HEK293 (cell line): ENCODE data around the gene DPYSL5.

ENCODE experiments used
- EGR2 ChIP-seq: fragments of 450-650 bp; formaldehyde crosslinking; IDR thresholded peaks from 2 replicates; pipeline ENCODE4 v1.5.1; 2016; ENCODE audit warnings: low read depth, missing biosample characterization, missing genetic modification characterization
- GLI4 ChIP-seq: fragments of 450-650 bp; formaldehyde crosslinking; IDR thresholded peaks from 2 replicates; pipeline ENCODE4 v1.5.1; 2016; ENCODE audit warnings: missing biosample characterization, missing genetic modification characterization
- GLIS2 ChIP-seq: fragments of 450-650 bp; formaldehyde crosslinking; IDR thresholded peaks from 2 replicates; pipeline ENCODE4 v1.5.1; 2016; ENCODE audit warnings: missing biosample characterization, missing genetic modification characterization
- KLF9 ChIP-seq: fragments of 450-650 bp; formaldehyde crosslinking; IDR thresholded peaks from 2 replicates; pipeline ENCODE4 v1.5.1; 2016; ENCODE audit warnings: missing biosample characterization, missing genetic modification characterization, low read depth
- MZF1 ChIP-seq: fragments of 450-650 bp; formaldehyde crosslinking; IDR thresholded peaks from 2 replicates; pipeline ENCODE4 v1.5.1; 2017; ENCODE audit warnings: missing biosample characterization, missing genetic modification characterization, borderline replicate concordance
- OVOL3 ChIP-seq: fragments of 450-650 bp; formaldehyde crosslinking; IDR thresholded peaks from 2 replicates; pipeline ENCODE4 v1.5.1; 2016; ENCODE audit warnings: missing biosample characterization, missing genetic modification characterization
- REPIN1 ChIP-seq: fragments of 450-650 bp; formaldehyde crosslinking; IDR thresholded peaks from 2 replicates; pipeline ENCODE4 v1.5.1; 2017; ENCODE audit warnings: missing biosample characterization, missing genetic modification characterization, low read depth
- WT1 ChIP-seq: fragments of 450-650 bp; formaldehyde crosslinking; IDR thresholded peaks from 2 replicates; pipeline ENCODE4 v1.5.1; 2016; ENCODE audit warnings: missing biosample characterization, missing genetic modification characterization
- ZBTB17 ChIP-seq: fragments of 450-650 bp; formaldehyde crosslinking; IDR thresholded peaks from 2 replicates; pipeline ENCODE4 v1.5.1; 2016; ENCODE audit warnings: missing biosample characterization, missing genetic modification characterization
- ZBTB48 ChIP-seq: fragments of 450-650 bp; formaldehyde crosslinking; IDR thresholded peaks from 2 replicates; pipeline ENCODE4 v1.5.1; 2016; ENCODE audit warnings: missing biosample characterization, missing genetic modification characterization
- ZBTB8A ChIP-seq: fragments of 450-650 bp; formaldehyde crosslinking; IDR thresholded peaks from 2 replicates; pipeline ENCODE4 v1.5.1; 2016; ENCODE audit warnings: missing biosample characterization, missing genetic modification characterization
- ZFP69B ChIP-seq: fragments of 450-650 bp; formaldehyde crosslinking; IDR thresholded peaks from 2 replicates; pipeline ENCODE4 v1.5.1; 2016; ENCODE audit warnings: missing biosample characterization, missing genetic modification characterization
- ZIC2 ChIP-seq: fragments of 450-650 bp; formaldehyde crosslinking; IDR thresholded peaks from 2 replicates; pipeline ENCODE4 v1.5.1; 2016; ENCODE audit warnings: missing biosample characterization, missing genetic modification characterization
- ZNF10 ChIP-seq: fragments of 450-650 bp; formaldehyde crosslinking; IDR thresholded peaks from 2 replicates; pipeline ENCODE4 v1.5.1; 2017; ENCODE audit warnings: missing biosample characterization, missing genetic modification characterization
- ZNF112 ChIP-seq: fragments of 450-650 bp; formaldehyde crosslinking; IDR thresholded peaks from 2 replicates; pipeline ENCODE4 v1.5.0; 2017; ENCODE audit warnings: missing biosample characterization, missing genetic modification characterization
- ZNF19 ChIP-seq: fragments of 450-650 bp; formaldehyde crosslinking; IDR thresholded peaks from 2 replicates; pipeline ENCODE4; 2016; ENCODE audit warnings: missing biosample characterization, missing genetic modification characterization, low read depth
- ZNF302 ChIP-seq: fragments of 450-650 bp; formaldehyde crosslinking; IDR thresholded peaks from 2 replicates; pipeline ENCODE4 v1.5.1; 2016; ENCODE audit warnings: missing biosample characterization, missing genetic modification characterization, low read depth
- ZNF335 ChIP-seq: fragments of 450-650 bp; formaldehyde crosslinking; conservative IDR thresholded peaks from 2 replicates; pipeline ENCODE4 v1.5.1; 2016; ENCODE audit warnings: missing biosample characterization, missing genetic modification characterization
- ZNF341 ChIP-seq: fragments of 450-650 bp; formaldehyde crosslinking; IDR thresholded peaks from 2 replicates; pipeline ENCODE4; 2016; ENCODE audit warnings: low read depth, missing biosample characterization, missing genetic modification characterization
- ZNF394 ChIP-seq: fragments of 450-650 bp; formaldehyde crosslinking; IDR thresholded peaks from 2 replicates; pipeline ENCODE4 v1.5.1; 2016; ENCODE audit warnings: missing biosample characterization, missing genetic modification characterization, mild to moderate bottlenecking, moderate library complexity, borderline replicate concordance
- ZNF426 ChIP-seq: fragments of 450-650 bp; formaldehyde crosslinking; IDR thresholded peaks from 2 replicates; pipeline ENCODE4 v1.5.1; 2017; ENCODE audit warnings: missing biosample characterization, missing genetic modification characterization, mild to moderate bottlenecking, inconsistent platforms, moderate library complexity
- ZNF473 ChIP-seq: fragments of 450-650 bp; formaldehyde crosslinking; IDR thresholded peaks from 2 replicates; pipeline ENCODE4 v1.5.1; 2017; ENCODE audit warnings: missing biosample characterization, missing genetic modification characterization
- ZNF549 ChIP-seq: fragments of 450-650 bp; IDR thresholded peaks from 2 replicates; pipeline ENCODE4 v1.5.1; 2018; ENCODE audit warnings: missing biosample characterization, missing genetic modification characterization, mild to moderate bottlenecking, inconsistent platforms, moderate library complexity
- ZNF558 ChIP-seq: fragments of 450-650 bp; formaldehyde crosslinking; IDR thresholded peaks from 2 replicates; pipeline ENCODE4 v1.5.1; 2016; ENCODE audit warnings: missing biosample characterization, missing genetic modification characterization
- ZNF621 ChIP-seq: fragments of 450-650 bp; formaldehyde crosslinking; IDR thresholded peaks from 2 replicates; pipeline ENCODE4 v1.5.1; 2017; ENCODE audit warnings: missing biosample characterization, missing genetic modification characterization
- ZNF623 ChIP-seq: fragments of 450-650 bp; formaldehyde crosslinking; IDR thresholded peaks from 2 replicates; pipeline ENCODE4 v1.5.1; 2016; ENCODE audit warnings: missing biosample characterization, missing genetic modification characterization
- ZNF660 ChIP-seq: fragments of 450-650 bp; IDR thresholded peaks from 2 replicates; pipeline ENCODE4 v1.5.1; 2018; ENCODE audit warnings: missing biosample characterization, mild to moderate bottlenecking, missing genetic modification characterization
- ZNF76 ChIP-seq: fragments of 450-650 bp; formaldehyde crosslinking; IDR thresholded peaks from 2 replicates; pipeline ENCODE4; 2016; ENCODE audit warnings: low read depth, missing biosample characterization, missing genetic modification characterization, borderline replicate concordance
- ZSCAN16 ChIP-seq: fragments of 450-650 bp; formaldehyde crosslinking; IDR thresholded peaks from 2 replicates; pipeline ENCODE4 v1.5.1; 2016; ENCODE audit warnings: missing biosample characterization, missing genetic modification characterization
- ZSCAN23 ChIP-seq: fragments of 450-650 bp; formaldehyde crosslinking; IDR thresholded peaks from 2 replicates; pipeline ENCODE4 v1.5.1; 2016; ENCODE audit warnings: missing biosample characterization, missing genetic modification characterization
- TF ChIP-seq, protein P1 (sequence below): sonication (generic); formaldehyde crosslinking; IDR thresholded peaks from 2 replicates; pipeline ENCODE4 v1.8.1; 2022; ENCODE audit warnings: mild to moderate bottlenecking, moderate library complexity, missing genetic modification reagents
- TF ChIP-seq, protein P2 (sequence below): fragments of 450-650 bp; formaldehyde crosslinking; optimal IDR thresholded peaks from 2 replicates; pipeline ENCODE3; 2016; ENCODE audit warnings: missing biosample characterization, mild to moderate bottlenecking, missing genetic modification characterization
- TF ChIP-seq, protein P3 (sequence below): fragments of 450-650 bp; formaldehyde crosslinking; IDR thresholded peaks from 2 replicates; pipeline ENCODE4 v1.5.1; 2017; ENCODE audit warnings: missing biosample characterization, mild to moderate bottlenecking, missing genetic modification characterization, moderate library complexity
- TF ChIP-seq, protein P4 (sequence below): fragments of 450-650 bp; formaldehyde crosslinking; IDR thresholded peaks from 2 replicates; pipeline ENCODE4 v1.5.1; 2017; ENCODE audit warnings: missing biosample characterization, missing genetic modification characterization
- TF ChIP-seq, protein P5 (sequence below): fragments of 450-650 bp; formaldehyde crosslinking; IDR thresholded peaks from 2 replicates; pipeline ENCODE4 v1.5.1; 2016; ENCODE audit warnings: missing biosample characterization, missing genetic modification characterization

Gene DPYSL5

DNA sequence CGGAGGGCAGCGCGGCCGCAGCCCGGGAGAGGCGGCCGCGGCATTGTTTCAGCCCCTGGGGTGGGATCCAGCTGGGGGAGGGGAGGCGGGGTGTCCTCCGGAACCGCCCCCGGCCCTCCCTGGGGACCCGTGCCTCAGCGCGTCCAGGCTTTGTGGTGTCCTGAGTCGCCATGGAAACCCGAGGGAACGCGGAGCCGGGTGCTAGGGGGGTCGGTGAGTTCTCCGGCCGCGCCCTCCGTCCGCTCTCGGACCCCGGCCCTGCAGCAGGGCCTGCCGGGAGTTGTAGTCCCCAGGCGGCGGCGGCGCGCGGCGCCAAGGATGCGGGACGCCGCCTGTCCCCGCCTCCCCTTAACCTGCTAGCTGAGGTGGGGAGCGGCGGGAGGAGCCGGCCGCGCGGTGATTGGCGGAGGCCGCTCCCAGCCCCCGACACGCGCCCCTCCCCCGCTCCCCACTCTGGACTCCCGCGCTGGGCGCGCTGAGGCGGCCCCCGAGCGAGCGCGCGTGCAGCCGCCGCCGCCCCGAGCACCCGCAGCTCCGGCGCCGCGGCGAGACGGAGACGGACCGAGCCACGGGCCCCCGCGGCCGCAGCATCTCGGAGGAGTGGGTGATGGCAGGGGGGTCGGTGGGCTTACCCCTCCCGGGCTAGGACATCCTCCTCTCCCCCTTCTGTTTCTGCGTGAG, at the start of gene DPYSL5 (continued):
- peak; percentile 84 for TF ChIP-seq GLIS2
- peak; percentile 57 for TF ChIP-seq ZBTB48 (tag by site-specific recombination)
- TF ChIP-seq ZNF426 (tag by site-specific recombination): no peak
- TF ChIP-seq ZNF473: no peak
- no peak for TF ChIP-seq ZNF10 (tag by site-specific recombination)
- TF ChIP-seq ZNF549: no peak
- TF ChIP-seq ZSCAN16 (tag by site-specific recombination): no peak
- TF ChIP-seq, protein P1, sequence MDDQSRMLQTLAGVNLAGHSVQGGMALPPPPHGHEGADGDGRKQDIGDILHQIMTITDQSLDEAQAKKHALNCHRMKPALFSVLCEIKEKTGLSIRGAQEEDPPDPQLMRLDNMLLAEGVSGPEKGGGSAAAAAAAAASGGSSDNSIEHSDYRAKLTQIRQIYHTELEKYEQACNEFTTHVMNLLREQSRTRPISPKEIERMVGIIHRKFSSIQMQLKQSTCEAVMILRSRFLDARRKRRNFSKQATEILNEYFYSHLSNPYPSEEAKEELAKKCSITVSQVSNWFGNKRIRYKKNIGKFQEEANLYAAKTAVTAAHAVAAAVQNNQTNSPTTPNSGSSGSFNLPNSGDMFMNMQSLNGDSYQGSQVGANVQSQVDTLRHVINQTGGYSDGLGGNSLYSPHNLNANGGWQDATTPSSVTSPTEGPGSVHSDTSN (CRISPR knock-in tag): 0 out of 2 replicates have a peak, but pooled peaks have one; percentile 38
- no peak for TF ChIP-seq ZNF623 (tag by site-specific recombination)
- TF ChIP-seq ZSCAN23 (tag by site-specific recombination): no peak
- TF ChIP-seq, protein P2, sequence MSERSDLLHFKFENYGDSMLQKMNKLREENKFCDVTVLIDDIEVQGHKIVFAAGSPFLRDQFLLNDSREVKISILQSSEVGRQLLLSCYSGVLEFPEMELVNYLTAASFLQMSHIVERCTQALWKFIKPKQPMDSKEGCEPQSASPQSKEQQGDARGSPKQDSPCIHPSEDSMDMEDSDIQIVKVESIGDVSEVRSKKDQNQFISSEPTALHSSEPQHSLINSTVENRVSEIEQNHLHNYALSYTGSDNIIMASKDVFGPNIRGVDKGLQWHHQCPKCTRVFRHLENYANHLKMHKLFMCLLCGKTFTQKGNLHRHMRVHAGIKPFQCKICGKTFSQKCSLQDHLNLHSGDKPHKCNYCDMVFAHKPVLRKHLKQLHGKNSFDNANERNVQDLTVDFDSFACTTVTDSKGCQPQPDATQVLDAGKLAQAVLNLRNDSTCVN (tag by site-specific recombination): peak; percentile 86
- TF ChIP-seq KLF9 (tag by site-specific recombination): peak; percentile 71
- TF ChIP-seq OVOL3 (tag by site-specific recombination): no peak
- TF ChIP-seq ZNF112: no peak
- no peak for TF ChIP-seq ZNF394 (tag by site-specific recombination)
- TF ChIP-seq MZF1 (tag by site-specific recombination): no peak
- TF ChIP-seq ZNF558 (tag by site-specific recombination): no peak
- peak; percentile 93 for TF ChIP-seq ZNF76 (tag by site-specific recombination)
- TF ChIP-seq WT1 (tag by site-specific recombination): 0 out of 2 replicates have a peak, but pooled peaks have one; percentile 12
- no peak; the same call in 1 of the 2 replicates for TF ChIP-seq ZBTB17 (tag by site-specific recombination)
- TF ChIP-seq REPIN1 (tag by site-specific recombination): no peak
- 0 out of 2 replicates have a peak, but pooled peaks have one; percentile 10 for TF ChIP-seq ZFP69B (tag by site-specific recombination)
- TF ChIP-seq, protein P3, sequence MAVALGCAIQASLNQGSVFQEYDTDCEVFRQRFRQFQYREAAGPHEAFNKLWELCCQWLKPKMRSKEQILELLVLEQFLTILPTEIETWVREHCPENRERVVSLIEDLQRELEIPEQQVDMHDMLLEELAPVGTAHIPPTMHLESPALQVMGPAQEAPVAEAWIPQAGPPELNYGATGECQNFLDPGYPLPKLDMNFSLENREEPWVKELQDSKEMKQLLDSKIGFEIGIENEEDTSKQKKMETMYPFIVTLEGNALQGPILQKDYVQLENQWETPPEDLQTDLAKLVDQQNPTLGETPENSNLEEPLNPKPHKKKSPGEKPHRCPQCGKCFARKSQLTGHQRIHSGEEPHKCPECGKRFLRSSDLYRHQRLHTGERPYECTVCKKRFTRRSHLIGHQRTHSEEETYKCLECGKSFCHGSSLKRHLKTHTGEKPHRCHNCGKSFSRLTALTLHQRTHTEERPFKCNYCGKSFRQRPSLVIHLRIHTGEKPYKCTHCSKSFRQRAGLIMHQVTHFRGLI (tag by site-specific recombination): no peak
- peak; percentile 48 for TF ChIP-seq ZIC2
- TF ChIP-seq, protein P4, sequence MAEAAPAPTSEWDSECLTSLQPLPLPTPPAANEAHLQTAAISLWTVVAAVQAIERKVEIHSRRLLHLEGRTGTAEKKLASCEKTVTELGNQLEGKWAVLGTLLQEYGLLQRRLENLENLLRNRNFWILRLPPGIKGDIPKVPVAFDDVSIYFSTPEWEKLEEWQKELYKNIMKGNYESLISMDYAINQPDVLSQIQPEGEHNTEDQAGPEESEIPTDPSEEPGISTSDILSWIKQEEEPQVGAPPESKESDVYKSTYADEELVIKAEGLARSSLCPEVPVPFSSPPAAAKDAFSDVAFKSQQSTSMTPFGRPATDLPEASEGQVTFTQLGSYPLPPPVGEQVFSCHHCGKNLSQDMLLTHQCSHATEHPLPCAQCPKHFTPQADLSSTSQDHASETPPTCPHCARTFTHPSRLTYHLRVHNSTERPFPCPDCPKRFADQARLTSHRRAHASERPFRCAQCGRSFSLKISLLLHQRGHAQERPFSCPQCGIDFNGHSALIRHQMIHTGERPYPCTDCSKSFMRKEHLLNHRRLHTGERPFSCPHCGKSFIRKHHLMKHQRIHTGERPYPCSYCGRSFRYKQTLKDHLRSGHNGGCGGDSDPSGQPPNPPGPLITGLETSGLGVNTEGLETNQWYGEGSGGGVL (tag by site-specific recombination): peak; percentile 83
- TF ChIP-seq EGR2 (tag by site-specific recombination): no peak
- peak; percentile 64 for TF ChIP-seq ZBTB8A (tag by site-specific recombination)
- TF ChIP-seq, protein P5, sequence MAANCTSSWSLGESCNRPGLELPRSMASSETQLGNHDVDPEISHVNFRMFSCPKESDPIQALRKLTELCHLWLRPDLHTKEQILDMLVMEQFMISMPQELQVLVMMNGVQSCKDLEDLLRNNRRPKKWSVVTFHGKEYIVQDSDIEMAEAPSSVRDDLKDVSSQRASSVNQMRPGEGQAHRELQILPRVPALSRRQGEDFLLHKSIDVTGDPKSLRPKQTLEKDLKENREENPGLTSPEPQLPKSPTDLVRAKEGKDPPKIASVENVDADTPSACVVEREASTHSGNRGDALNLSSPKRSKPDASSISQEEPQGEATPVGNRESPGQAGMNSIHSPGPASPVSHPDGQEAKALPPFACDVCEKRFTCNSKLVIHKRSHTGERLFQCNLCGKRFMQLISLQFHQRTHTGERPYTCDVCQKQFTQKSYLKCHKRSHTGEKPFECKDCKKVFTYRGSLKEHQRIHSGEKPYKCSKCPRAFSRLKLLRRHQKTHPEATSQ (tag by site-specific recombination): 0 out of 2 replicates have a peak, but pooled peaks have one; percentile 43
- peak; percentile 69 for TF ChIP-seq ZNF341 (tag by site-specific recombination)
- TF ChIP-seq ZNF19 (tag by site-specific recombination): no peak
- TF ChIP-seq ZNF621 (tag by site-specific recombination): no peak
- TF ChIP-seq GLI4 (tag by site-specific recombination): no peak
- TF ChIP-seq ZNF335 (tag by site-specific recombination): peak; percentile 88
- TF ChIP-seq ZNF660 (tag by site-specific recombination): no peak
- TF ChIP-seq ZNF302 (tag by site-specific recombination): no peak
